RKO (cell line): Measurements from ENCODE around the gene DCTN2.
"Not testable (repeated sequence)": the region's sequence is repeated elsewhere in the genome, so short reads cannot be mapped to it uniquely, and the experiment has no call there.

ENCODE experiments used
- DNase-seq: peaks from one replicate; pipeline ENCODE4 v3.0.0-alpha.2; 2016; ENCODE audit warnings: low spot score

Gene DCTN2

DNA sequence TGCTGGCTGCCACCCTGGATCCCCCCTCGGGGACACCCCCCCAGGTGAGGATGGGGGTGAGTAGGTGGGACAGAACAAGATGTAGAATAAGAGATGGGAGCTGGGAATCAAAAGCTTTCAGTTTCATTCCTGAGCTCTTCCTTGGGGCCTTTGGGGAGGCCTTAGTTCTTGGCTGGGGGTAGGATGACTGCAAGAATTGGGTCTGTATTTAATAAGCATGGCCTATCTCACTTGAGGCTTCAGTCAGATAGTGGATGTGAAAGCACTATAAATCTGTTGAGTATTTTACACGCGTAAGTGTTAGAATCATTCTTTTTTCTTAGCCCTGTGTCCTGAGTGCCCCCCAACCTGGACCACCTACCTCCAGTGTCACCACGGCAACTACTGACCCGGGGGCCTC, 19.8 kb downstream of the DCTN2 start:
- DNase-seq = no peak

DNA sequence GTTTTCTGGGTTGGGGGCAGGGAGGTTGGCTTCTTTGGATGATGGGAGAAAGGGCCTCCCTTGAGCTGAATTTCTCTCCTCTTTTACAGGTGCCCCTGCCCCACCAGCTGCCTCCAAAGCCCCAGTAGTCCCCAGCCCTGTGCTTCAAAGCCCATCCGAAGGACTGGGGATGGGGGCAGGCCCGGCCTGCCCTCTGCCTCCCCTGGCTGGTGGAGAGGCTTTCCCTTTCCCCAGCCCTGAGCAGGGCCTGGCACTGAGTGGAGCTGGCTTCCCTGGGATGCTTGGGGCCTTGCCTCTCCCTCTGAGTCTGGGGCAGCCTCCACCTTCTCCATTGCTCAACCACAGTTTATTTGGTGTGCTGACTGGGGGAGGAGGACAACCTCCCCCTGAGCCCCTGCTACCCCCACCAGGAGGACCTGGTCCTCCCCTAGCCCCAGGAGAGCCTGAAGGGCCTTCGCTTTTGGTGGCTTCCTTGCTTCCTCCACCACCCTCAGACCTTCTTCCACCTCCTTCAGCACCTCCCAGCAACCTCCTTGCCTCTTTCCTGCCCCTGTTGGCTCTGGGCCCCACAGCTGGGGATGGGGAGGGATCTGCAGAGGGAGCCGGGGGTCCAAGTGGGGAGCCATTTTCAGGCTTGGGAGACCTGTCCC, 20.4 kb downstream of the DCTN2 start:
- no peak for DNase-seq

DNA sequence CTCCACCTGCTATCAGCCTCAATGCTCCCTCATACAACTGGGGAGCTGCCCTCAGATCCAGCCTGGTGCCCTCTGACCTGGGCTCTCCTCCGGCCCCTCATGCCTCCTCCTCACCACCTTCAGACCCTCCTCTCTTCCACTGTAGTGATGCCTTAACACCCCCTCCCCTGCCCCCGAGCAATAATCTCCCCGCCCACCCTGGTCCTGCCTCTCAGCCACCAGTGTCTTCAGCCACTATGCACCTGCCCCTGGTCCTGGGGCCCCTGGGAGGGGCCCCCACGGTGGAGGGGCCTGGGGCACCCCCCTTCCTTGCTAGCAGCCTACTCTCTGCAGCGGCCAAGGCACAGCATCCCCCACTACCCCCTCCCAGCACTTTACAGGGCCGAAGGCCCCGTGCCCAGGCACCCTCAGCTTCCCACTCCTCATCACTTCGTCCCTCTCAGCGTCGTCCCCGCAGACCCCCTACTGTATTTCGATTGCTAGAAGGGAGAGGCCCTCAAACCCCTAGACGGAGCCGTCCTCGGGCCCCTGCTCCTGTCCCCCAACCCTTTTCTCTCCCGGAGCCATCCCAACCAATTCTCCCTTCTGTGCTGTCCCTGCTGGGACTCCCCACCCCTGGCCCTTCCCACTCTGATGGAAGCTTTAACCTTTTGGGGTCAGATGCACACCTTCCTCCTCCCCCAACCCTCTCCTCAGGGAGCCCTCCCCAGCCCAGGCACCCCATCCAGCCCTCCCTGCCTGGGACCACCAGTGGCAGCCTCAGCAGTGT, 21.2 kb downstream of the DCTN2 start:
- no peak for DNase-seq

DNA sequence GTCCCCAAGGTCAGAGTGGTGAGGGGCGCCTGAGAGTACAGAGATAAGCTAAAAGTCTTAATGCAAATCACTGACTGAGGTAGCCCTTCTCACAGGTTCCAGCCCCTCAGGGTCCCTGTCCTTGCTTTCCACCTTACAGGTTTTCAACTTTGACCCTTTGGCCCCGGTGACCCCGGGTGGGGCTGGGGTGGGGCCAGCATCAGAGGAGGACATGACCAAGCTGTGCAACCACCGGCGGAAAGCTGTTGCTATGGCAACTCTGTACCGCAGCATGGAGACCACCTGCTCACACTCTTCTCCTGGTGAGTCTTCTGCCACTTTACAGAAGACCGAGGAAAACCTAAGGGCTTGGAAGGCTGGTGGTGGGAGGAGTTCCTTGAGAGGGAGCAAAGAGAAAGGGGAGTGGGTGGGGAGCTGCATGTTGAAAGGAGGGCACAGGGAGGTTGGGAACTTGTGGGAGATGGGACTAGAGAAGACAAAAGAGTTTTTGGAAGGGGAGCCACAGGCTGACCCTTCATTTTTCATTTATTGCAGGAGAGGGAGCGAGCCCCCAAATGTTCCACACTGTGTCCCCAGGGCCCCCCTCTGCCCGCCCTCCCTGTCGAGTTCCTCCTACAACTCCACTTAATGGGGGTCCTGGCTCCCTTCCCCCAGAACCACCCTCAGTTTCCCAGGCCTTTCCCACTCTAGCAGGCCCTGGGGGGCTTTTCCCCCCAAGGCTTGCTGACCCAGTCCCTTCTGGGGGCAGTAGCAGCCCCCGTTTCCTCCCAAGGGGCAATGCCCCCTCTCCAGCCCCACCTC, 22.0 kb downstream of the DCTN2 start:
- no peak for DNase-seq

DNA sequence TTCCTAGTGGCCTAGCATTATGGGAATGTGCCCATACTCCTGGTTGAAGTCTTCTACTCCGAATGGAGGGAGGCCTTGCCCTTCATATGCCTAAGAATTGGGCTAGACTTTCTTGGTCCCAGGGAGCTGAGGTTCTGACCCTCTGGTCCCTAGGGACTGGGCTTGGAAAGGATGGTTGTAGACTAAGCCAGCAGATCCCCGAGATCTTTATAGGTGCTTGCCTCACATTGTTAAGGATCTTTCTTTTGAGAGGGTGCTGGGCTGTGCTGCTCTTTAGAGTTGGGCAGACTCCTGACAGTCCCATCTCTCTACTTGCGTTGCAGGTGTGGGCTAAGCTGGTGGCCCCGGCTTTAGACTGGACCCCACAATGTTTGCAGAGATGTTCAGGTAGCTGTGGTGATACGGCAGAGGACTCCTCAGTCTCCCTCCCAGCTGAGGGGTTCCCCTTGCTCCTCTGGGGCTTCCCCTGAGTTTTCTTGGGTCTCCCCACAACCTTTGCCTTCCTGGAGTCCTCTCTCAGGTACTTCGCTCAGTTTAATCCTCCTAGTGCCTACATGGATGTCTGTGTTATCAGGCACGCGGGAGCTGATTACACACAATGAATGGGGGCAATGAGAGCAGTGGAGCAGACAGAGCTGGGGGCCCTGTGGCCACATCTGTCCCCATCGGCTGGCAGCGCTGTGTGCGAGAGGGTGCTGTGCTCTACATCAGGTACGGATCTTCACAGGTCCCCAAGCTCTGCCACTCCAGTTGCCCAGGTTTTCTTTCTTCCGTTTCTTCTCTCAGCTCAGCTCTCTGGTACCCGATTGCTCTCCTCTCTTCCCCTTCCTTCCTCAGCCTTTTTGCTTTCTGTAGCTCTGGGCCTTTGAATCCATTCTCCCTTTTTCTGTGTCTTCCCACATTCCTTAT, 23.0 kb downstream of the DCTN2 start:
- DNase-seq = no peak

DNA sequence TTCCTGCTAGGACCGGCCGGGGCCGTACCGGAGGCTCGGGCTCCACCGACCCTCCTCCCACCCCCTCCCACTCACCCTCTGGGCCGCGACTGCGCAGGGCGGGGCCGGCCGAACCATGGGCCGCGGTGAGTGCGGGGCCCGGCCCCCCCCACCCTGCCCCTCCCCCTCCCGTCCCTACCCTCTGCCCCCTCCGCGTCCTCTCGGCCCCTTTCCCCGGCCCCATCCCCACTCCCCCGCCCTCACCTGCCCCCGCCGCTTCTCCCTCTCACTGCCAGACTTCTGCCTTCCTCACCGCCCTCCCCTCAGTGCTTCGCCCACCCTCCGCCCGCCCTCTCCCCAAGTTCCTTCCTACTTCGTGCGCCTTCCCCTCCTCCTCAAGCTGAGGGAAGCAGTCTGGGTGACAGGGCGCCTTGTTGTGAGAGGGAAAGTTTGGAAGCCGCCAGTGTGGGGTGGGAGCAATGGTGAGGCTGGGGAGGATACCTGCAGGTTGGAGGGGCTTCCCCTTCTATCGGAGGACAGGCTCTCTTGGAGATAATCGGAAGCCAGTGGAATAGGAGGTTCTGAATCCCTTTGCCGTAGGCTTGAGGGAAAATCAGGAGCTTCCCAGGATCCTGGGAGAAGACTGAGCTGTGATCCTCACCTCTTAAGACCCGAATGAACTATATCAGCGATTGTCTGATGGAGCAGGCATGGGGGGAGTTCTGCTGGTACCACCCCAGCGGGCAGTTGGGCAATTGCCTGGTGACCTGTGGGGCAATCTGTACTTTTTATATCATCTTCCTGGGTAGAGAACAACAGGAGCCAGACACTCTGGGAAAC, 23.9 kb downstream of the DCTN2 start:
- peak; percentile 71 for DNase-seq

DNA sequence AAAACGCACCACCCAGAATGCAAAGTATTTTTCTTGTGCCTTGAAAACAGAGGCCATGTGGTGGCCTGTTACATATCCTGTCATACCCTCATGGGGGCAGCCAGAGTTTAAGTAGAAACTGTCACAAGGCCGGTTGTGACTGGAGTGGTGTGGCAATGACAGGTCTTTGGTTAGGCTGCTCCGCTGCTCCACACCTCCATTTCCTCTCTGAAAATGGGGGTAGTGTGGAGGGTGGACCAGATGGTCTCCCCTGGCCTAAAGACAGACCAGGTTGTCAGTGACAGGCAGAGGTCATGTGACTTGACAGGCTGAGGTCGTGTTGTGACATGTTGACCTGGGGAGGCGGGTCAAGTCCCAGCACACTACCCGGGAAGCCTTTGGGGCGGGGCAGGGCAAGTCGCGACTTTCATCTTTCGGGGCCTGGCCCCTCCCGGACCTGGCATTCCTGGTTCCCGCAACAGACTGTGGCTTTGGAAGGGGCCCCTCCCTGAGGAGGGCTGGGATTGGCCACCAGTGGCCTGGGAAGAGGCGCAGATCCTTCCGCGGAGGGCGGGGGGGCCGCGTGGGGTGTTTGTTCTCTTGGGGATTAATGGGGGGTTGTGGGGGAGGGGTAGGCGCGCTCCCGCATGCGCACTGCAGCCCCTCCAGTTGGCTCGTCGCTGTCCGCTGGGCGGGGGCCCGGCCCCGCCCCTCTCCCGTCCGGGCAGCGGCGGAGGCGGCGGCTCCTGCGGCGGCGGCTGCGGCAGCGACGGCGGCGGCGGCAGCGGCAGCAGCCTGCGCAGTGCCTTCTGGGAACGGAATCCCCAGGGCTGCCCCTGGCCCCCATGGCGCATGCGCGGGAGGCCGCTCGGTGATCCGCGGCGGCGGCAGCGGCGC, 24.7 kb downstream of the DCTN2 start, which contains the start of gene MBD6:
Gene MBD6 (plus strand): TSS at position 814 of the 876 bp plus-strand sequence. CDS start 1,480 bp downstream, outside the sequence.
- peak; percentile 92 for DNase-seq

DNA sequence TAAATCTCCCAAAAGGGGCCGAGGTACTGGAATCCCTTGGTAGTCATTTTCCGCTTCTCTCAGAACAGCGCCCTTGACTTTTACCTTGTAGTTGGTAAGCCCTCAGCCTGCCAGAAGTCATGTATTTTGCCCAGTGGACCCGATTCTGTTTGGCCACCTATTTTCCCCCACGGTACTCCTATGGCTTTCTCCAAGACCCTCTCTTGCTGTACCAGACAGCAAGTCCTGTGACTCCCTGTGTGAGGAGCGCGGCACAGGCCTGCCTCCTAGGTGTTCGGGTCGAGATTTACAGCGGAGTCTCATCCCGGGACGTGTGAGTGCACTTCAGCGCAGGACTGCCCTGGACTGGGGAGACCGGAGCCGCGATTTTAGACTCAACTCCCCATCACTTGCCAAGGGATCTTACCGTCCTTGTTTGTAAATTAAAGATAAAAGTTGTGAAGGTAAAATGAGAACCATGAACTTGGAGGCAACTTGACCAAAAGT, 25.4 kb downstream of the DCTN2 start:
- DNase-seq = no peak

DNA sequence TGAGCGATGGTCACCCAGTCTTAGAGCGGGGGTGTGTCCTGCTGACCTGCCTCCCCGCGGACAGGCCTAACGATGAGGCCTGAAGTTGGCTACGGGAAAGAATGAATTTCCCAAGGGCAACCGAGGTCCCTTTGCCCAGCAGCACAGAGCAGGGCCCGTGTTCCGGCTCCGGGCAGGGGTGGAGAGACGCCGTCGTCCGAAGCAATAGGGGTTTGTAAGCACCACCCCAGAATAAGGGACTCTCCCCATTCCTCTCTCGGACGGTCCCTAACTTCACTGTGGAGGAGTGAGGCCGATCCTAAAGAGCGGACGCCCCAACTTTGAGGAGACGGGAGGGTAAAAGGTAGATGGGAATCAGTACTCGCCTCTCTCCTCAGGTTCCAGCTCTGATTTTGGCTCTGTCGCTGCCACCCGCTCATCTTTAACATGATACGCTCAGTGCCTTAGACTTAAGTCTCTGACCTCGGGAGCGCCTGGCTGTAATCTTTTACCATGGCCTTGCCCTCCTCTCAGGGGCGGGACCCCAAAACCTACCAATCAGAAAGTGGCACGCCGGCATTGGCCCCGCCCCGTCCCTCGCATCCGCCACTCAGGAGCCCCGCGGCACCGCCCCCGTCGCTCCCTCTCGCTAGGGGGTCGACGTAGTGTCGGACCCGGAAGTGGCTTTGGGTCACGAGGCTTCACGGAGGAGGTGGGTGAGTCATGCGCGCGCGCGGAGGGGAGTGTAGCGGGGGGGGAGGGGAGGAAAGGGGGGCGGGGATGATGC, 26.8 kb downstream of the DCTN2 start, which contains the start of gene DDIT3:
Gene DDIT3 (minus strand): TSS at position 462 of the 766 bp plus-strand sequence. CDS start 3,108 bp downstream, outside the sequence.
- DNase-seq = peak; percentile 98

DNA sequence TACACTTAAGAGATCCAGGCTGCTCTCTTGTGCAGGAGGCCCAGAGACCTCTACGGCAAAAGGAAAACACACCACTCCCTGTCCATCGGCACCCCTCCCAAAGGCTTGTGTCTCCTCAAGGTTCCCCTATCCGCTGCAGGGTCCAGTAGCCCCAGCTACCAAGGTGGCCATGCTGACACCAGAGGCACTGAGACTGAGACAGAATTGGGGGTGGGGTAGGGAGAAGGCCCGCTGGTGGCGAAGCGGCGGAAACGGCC, 27.3 kb downstream of the DCTN2 start:
- peak; percentile 78 for DNase-seq

DNA sequence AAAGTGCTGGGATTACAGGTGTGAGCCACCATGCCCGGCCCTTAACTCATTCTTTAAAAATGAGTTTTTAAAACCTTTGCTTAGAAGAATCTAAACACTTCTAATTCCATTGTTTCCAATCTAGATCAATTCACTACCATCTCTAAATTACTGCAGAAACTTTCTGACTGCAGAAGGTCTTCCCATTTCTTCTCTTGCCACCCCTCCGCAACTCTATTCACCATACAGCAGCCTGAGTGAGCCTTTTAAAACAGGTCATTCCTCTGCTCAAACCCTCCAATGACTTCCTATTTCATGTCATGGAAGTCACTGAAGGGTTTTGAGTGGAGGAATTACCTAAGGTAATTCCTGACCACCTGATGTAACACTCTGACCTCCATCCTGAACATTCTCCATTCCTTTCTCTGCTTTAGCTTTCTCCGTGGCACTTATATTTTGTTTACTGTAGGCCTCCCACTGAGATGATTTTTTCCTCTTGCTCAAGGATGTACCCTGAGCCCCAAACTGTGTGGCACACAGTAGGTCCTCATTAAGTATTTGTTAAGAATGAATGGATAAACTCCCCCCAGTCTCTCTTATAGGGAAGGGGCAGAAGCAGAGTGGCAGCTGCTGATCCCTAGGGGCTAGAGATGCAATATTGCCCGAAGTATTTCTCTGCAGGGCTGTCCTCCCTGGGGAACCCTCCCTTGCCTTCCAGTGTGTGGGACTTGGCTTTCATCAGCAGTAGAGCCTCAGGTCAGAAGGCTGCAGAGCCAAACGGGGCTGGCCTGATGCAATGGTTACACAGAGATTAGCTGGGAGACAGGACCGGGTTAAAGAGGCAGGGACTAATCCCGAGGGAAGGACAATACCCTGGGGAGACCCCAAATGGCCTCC, 27.8 kb downstream of the DCTN2 start:
- peak; percentile 43 for DNase-seq

DNA sequence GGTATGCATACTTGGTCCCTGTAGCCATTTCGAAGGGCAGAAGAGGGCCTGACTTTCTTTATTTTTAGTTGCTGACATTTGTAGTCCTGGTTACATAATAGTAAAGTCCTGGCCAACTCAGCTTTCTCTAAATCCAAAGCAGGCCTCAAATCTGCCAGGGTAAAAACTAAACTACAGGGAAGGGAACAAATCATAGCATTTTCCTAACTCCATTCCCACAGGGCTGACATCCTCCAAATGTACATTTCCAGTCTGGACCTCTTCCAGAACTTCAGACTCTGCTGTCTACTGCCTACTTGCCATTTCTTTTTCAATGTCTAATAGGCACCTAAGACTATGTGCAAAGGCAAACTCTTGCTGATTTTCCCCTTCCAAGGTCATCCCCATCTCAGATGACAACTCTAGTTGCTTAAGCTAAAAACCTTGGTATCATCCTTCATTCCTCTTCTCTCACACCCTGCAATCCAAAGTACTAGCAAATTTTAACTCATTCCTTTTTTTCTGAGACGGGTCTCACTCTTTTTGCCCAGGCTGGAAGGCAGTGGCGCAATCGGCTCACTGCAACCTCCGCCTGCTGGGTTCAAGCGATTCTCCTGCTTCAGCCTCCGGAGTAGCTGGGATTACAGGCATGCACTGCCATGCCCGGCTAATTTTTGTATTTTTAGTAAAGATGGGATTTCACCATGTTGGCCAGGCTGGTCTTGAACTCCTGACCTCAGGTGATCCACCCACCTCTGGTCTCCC, 28.6 kb downstream of the DCTN2 start:
- DNase-seq = no peak

DNA sequence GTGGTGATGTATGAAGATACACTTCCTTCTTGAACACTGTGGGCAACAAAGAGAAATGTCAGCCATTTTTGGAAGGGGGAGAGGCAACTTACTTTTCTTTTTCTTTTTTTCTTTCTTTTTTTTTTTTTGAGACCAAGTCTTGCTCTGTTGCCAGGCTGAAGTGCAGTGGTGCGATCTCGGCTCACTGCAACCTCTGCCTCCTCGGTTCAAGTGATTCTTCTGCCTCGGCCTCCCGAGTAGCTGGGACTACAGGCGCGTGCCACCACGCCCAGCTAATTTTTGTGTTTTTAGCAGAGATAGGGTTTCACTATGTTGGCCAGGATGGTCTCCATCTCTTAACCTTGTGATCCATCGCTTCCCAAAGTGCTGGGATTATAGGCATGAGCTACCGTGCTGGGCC, 29.3 kb downstream of the DCTN2 start:
- not testable (repeated sequence) for DNase-seq

DNA sequence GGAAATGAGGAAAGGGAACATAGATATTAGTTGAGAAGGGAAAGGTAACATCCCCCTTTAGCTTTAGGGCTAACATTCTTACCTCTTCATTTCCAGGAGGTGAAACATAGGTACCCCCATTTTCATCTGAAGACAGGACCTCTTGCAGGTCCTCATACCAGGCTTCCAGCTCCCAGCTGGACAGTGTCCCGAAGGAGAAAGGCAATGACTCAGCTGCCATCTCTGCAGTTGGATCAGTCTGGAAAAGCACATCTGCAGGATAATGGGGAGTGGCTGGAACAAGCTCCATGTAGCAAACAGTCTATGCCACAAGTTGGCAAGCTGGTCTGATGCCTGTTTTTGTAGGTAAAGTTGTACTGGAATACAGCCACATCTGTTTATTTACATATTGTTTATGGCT, 29.8 kb downstream of the DCTN2 start:
- peak; percentile 73 for DNase-seq

DNA sequence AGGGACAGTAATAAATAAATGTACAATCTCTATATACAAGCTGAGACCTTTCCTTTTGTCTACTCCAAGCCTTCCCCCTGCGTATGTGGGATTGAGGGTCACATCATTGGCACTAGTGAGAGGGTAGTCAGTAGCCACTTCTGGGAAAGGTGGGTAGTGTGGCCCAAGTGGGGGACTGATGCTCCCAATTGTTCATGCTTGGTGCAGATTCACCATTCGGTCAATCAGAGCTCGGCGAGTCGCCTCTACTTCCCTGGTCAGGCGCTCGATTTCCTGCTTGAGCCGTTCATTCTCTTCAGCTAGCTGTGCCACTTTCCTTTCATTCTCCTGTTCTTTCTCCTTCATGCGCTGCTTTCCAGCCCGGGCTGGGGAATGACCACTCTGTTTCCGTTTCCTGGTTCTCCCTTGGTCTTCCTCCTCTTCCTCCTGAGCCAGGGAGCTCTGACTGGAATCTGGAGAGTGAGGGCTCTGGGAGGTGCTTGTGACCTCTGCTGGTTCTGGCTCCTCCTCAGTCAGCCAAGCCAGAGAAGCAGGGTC, 30.3 kb downstream of the DCTN2 start:
- no peak for DNase-seq

DNA sequence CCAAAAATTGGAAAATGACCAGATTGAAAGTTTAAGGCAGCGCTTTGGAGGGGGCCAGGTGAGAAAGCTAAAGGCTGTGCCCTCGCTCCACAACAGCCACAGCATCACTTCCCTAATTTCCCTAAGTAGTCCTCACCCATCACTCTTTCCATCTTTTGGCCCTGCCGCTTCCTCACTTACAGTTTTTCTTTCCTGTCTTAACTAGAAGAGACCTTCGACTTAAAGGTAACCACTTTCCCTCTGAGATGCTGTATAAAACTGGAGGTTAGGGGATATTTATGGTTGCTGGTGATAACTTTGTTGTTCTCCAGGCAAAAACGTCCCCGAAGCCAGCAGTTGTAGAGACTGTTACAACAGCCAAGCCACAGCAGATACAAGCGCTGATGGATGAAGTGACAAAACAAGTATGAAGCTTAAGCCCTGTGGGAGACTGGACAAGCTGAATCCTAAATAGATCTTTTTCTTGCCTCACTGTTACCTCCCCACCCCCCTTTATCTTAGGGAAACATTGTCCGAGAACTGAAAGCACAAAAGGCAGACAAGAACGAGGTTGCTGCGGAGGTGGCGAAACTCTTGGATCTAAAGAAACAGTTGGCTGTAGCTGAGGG, 31.0 kb downstream of the DCTN2 start:
- DNase-seq = no peak
